GM18505 (cell line): ENCODE measurements around the gene FAM83F.
"Not testable (repeated sequence)": the region's sequence is repeated elsewhere in the genome, so short reads cannot be mapped to it uniquely, and the experiment has no call there.

Experiments used
- ATAC-seq: cut with Tn5 transposase; IDR thresholded peaks from one replicate; pipeline ENCODE4 v1.9.1; 2021; ENCODE audit not compliant: unreplicated experiment
- POLR2A ChIP-seq: IDR thresholded peaks from 4 replicates; pipeline ENCODE4 v1.6.1; 2011; ENCODE audit warnings: borderline replicate concordance; ENCODE audit not compliant: insufficient read depth, insufficient read length; ENCODE audit errors: extremely low read depth

Gene FAM83F

DNA sequence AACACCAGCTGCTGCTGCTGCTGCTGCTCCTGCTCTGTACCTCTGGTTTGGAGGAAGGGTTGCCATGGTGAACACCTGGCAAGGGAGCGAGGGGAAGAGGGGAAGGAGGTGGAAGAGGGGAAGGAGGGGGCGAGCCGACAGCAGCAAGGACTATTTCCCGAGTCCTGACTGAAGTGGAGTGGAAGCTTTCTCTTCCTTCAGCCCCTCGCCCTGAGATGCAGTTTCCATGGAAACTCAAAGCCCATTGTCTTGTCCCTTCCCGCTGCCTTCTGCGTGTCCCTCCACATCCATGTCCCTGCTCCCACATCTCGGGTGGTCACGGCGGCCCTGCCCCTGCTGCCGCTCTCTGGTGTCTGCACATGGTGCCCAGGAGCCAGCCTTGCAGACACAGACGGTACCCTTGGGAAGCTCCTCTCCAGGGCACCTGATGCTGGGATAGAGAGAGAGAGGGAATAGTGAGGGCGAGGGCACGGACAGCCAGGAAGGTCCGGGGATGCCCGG is 28.6 kb downstream of the FAM83F start:
- TF ChIP-seq POLR2A, result no peak
- no peak for ATAC-seq

DNA sequence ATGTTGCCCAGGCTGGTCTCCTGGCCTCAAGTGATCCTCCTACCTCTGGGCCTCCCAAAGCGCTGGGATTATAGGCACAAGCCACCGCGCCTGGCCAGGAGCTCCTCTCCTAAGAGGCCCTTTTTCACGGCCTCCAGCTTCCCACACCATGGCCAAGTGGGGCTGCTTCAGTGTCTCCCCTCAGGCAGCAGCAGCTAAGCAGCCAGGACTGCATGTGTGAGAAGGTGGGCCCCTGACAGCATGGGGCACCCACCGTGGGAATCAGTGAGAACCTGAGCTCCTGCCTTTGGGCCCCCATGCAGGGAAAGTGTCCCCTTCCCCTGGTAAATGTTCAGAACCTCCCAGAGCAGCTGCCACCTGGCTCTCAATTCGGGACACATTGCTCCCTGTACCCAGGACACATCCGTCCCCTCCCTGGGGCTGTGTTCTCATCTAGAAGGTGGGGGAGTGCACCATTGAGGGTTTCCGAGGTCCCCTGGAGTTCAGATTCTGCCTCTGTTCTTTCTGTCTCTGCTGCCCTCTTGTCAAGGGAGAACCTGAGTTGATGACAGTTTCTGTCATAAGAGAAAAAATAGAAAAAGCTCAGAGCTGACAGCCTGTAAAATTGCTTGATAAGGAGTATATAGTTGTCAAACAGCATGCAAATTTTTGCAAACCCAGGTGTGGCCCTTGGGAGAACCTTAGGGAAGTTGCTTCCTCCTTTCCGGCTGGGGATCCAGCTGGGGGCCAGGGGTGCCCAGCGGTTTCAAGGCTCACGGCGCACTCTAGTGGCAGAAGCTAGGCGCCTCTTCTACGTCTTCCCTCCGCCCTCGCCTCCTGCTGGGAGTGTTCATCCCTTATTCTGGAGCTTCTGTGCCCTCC is 29.7 kb downstream of the FAM83F start:
- TF ChIP-seq POLR2A, result no peak
- ATAC-seq, result no peak

- ATAC-seq, result not testable (repeated sequence)
Measured at GRCh38 chr22:40025062-40025379, 30.3 kb downstream of the FAM83F start.

- no peak for TF ChIP-seq POLR2A
- ATAC-seq, result no peak
Measured at GRCh38 chr22:40025856-40026255, 31.1 kb downstream of the FAM83F start.

GRCh38 chr22:40026641-40027040 is 31.9 kb downstream of the FAM83F start:
- TF ChIP-seq POLR2A, result no peak

DNA sequence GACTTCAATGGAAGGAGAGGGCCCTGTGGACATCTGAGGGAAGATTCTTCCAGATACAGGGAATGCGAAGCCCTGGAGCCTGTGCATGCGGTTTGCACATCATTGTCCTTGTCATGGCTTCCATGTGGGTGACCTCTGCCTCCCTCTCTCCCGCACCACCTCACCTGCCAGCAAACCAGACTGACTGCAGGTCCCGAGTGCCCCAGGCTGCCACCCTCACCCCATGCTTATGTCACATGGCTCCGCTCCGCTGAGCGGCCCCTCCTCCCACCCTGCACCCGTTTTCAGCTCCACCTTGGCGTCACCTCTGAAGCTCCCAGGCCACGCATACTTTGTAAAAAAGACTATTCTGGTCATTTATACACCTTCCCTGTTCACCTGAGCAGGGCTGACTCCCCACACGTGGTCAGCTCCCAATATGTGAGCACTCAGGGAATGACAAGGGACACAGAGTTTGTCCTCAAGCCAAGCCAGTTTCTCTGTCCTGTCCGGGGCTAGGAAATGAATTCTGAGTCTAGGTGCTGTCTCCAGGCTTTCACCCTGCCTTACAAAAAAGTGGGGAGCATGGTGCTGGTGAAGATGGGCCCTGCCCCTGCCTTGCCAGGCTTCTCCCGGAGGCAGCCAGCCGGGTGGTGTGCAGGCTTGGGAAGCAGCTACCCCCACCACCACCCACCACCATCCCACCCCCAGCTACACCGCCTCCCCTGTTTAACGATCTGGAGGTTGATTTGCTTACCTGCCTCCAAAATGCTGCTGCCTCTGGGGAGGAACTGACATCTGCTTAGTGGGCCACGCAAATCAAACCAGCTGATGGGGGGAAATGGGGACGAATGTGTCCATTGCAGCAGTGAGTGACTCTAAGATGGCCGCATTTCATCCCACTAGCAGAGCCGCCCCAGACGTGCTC is 32.7 kb downstream of the FAM83F start:
- TF ChIP-seq POLR2A, result no peak
- ATAC-seq, result no peak

More at GRCh38 chr22:40026641-40027040, 31.9 kb downstream of the FAM83F start:
- ATAC-seq, result no peak

- no peak for ATAC-seq
- no peak for TF ChIP-seq POLR2A
Measured at GRCh38 chr22:40028098-40028425, 33.3 kb downstream of the FAM83F start.

GRCh38 chr22:40029189-40029890 is 34.6 kb downstream of the FAM83F start:
- no peak for ATAC-seq
- TF ChIP-seq POLR2A, result no peak

- TF ChIP-seq POLR2A, result no peak
- ATAC-seq, result no peak
Measured at GRCh38 chr22:40030026-40030757, 35.4 kb downstream of the FAM83F start.

DNA sequence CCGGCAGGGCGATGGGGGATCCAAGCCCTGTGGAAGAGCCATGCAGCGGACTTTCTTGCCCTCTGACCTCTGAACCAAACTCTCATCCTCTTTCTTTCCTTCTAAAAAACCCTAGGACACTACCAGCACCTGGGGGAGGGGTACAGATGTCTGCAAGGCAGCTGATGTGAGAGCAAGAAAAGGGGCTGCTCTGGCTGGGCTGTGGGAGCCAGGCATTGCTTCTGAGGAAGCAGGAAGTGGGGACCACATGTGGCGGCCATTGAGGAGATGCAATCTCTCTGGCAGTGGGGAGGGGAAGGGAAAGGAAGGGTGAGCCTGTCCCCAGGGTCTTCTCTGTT is 36.0 kb downstream of the FAM83F start:
- no peak for ATAC-seq

DNA sequence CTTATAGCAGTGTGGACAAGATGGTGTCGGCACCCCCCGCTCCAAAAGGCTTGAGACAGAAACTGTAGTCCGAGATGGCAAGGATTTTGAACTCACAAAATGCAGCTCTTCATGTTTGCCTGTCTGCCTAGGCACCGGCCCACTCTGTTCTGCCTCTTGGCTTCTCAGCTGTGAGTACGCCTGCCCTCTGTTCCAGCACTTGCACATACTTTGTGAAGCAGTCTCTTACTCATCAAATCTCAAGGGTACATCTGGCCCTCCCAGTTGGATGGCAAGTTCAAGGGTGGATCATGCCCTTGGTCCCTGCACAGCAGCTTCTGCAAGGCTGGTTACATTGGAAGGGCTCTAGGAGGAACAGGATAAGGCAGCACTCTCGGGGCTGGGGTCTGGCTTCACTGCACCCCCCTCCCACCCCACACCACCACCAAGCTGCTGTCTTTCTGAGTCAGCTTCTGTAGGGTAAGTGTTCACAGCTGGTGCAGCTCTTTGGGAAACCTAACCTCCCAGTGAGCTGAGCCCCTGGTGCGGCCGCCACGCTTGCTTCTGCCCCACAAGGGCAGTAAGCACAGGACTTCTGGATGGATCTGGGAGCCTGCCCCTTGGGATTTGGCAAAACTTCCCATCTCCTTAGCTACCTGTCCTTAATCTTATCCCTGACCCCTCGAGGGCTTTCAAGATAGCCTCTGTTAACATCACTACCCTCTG is 37.2 kb downstream of the FAM83F start:
- no peak for TF ChIP-seq POLR2A
- no peak for ATAC-seq

More for the DNA sequence above, 36.0 kb downstream of the FAM83F start:
- no peak for TF ChIP-seq POLR2A
